Mucosa of rectum (tissue), 2 donors: ENCODE measurements around the gene C1D.

Experiments
- H3K27ac ChIP-seq, 2 donors: one replicate each; pipeline ENCODE4 v1.7.0; 2013; ENCODE audit warnings: inconsistent platforms in 2 of 2, low read depth in 2 of 2, low read length in 2 of 2
- H3K27me3 ChIP-seq, 2 donors: one replicate each; pipeline ENCODE4 v1.7.0; 2013; ENCODE audit warnings: low read length in 2 of 2; ENCODE audit not compliant: control insufficient read depth in 2 of 2, insufficient read depth in 2 of 2
- H3K36me3 ChIP-seq, 2 donors: one replicate each; pipeline ENCODE4 v1.7.0; 2013; ENCODE audit warnings: low read length in 2 of 2; ENCODE audit not compliant: control insufficient read depth in 2 of 2, insufficient read depth in 2 of 2
- H3K4me1 ChIP-seq, 2 donors: one replicate each; pipeline ENCODE4 v1.7.0; 2013; ENCODE audit warnings: low read length in 2 of 2, mild to moderate bottlenecking in 1 of 2; ENCODE audit not compliant: control insufficient read depth in 2 of 2, insufficient read depth in 2 of 2
- H3K4me3 ChIP-seq, 2 donors: one replicate each; pipeline ENCODE4 v1.7.0; 2013; ENCODE audit warnings: low read length in 2 of 2
- H3K9ac ChIP-seq, 2 donors: one replicate each; pipeline ENCODE4 v1.7.0; 2013; ENCODE audit warnings: low read length in 2 of 2, low read depth in 1 of 2, mild to moderate bottlenecking in 1 of 2
- H3K9me3 ChIP-seq, 2 donors: one replicate each; pipeline ENCODE4 v1.7.0; 2013; ENCODE audit warnings: low read length in 2 of 2; ENCODE audit not compliant: control insufficient read depth in 2 of 2
- donor health status: healthy.
- donor health status: Normal muscosa, but diverticular disease.

Gene C1D

GRCh38 chr2:68041704-68042245, 21.0 kb downstream of the C1D start:
- Histone ChIP-seq H3K9ac (no peak overlapping the region), H3K27ac (no peak overlapping the region), H3K4me3 (no peak overlapping the region), H3K4me1 (no peaks in the 10 kb centered on the region), H3K27me3 (no peaks in the 10 kb centered on the region), H3K9me3 (no peaks in the 10 kb centered on the region), H3K36me3 (peaks cover 0 to 9% of the 10 kb centered on the region in 2 donors)

- Histone ChIP-seq H3K9me3 (no peaks in the 10 kb centered on the region), H3K9ac (no peak overlapping the region), H3K4me3 (no peak overlapping the region), H3K36me3 (peaks cover 0 to 9% of the 10 kb centered on the region in 2 donors), H3K27me3 (no peaks in the 10 kb centered on the region), H3K4me1 (no peaks in the 10 kb centered on the region), H3K27ac (no peak overlapping the region)
Observed at GRCh38 chr2:68040078-68040477, 22.7 kb downstream of the C1D start.

- Histone ChIP-seq H3K27me3 (no peaks in the 10 kb centered on the region), H3K9ac (no peak overlapping the region), H3K4me1 (no peaks in the 10 kb centered on the region), H3K36me3 (peaks cover 0 to 8% of the 10 kb centered on the region in 2 donors), H3K4me3 (no peak overlapping the region), H3K27ac (no peak overlapping the region), H3K9me3 (no peaks in the 10 kb centered on the region)
Observed at GRCh38 chr2:68039317-68039716, 23.5 kb downstream of the C1D start.

GRCh38 chr2:68032702-68033101, 30.1 kb downstream of the C1D start:
- no peak overlapping the region for H3K9ac ChIP-seq
- no peak overlapping the region for H3K4me3 ChIP-seq
- no peaks in the 10 kb centered on the region for H3K36me3 ChIP-seq
- H3K27me3 ChIP-seq: no peaks in the 10 kb centered on the region
- H3K27ac ChIP-seq: no peak overlapping the region
- H3K4me1 ChIP-seq: no peaks in the 10 kb centered on the region
- H3K9me3 ChIP-seq: no peaks in the 10 kb centered on the region

GRCh38 chr2:68031542-68032160, 31.2 kb downstream of the C1D start:
- Histone ChIP-seq H3K27ac (no peak overlapping the region), H3K9me3 (no peaks in the 10 kb centered on the region), H3K4me3 (no peak overlapping the region), H3K36me3 (no peaks in the 10 kb centered on the region), H3K4me1 (no peaks in the 10 kb centered on the region), H3K9ac (no peak overlapping the region), H3K27me3 (no peaks in the 10 kb centered on the region)

GRCh38 chr2:68031043-68031442, 31.8 kb downstream of the C1D start:
- no peaks in the 10 kb centered on the region for H3K36me3 ChIP-seq
- H3K27me3 ChIP-seq: no peaks in the 10 kb centered on the region
- H3K9me3 ChIP-seq: no peaks in the 10 kb centered on the region
- no peaks in the 10 kb centered on the region for H3K4me1 ChIP-seq
- no peak overlapping the region for H3K9ac ChIP-seq
- no peak overlapping the region for H3K27ac ChIP-seq
- H3K4me3 ChIP-seq: no peak overlapping the region

GRCh38 chr2:68030529-68030928, 32.3 kb downstream of the C1D start:
- Histone ChIP-seq H3K27ac (no peak overlapping the region), H3K9me3 (no peaks in the 10 kb centered on the region), H3K4me3 (no peak overlapping the region), H3K4me1 (no peaks in the 10 kb centered on the region), H3K9ac (no peak overlapping the region), H3K27me3 (no peaks in the 10 kb centered on the region), H3K36me3 (no peaks in the 10 kb centered on the region)

GRCh38 chr2:68027959-68028358, 34.8 kb downstream of the C1D start:
- Histone ChIP-seq H3K4me3 (no peak overlapping the region), H3K27me3 (no peaks in the 10 kb centered on the region), H3K9me3 (no peaks in the 10 kb centered on the region), H3K9ac (no peak overlapping the region), H3K4me1 (no peaks in the 10 kb centered on the region), H3K36me3 (no peaks in the 10 kb centered on the region), H3K27ac (no peak overlapping the region)

GRCh38 chr2:68024450-68024849, 38.4 kb downstream of the C1D start:
- H3K4me1 ChIP-seq: no peaks in the 10 kb centered on the region
- no peak overlapping the region for H3K9ac ChIP-seq

GRCh38 chr2:68023904-68024303, 38.9 kb downstream of the C1D start:
- Histone ChIP-seq H3K9ac (no peak overlapping the region), H3K27ac (no peak overlapping the region), H3K4me3 (no peak overlapping the region), H3K9me3 (no peaks in the 10 kb centered on the region), H3K4me1 (no peaks in the 10 kb centered on the region), H3K27me3 (no peaks in the 10 kb centered on the region), H3K36me3 (no peaks in the 10 kb centered on the region)

More at GRCh38 chr2:68024450-68024849, 38.4 kb downstream of the C1D start:
- Histone ChIP-seq H3K27me3 (no peaks in the 10 kb centered on the region), H3K36me3 (no peaks in the 10 kb centered on the region), H3K9me3 (no peaks in the 10 kb centered on the region), H3K27ac (no peak overlapping the region), H3K4me3 (no peak overlapping the region)
